Effector CD4-positive, alpha-beta T cell (primary cell): ENCODE measurements around the gene SUN1.

ENCODE experiments used
- DNase-seq: peaks from one replicate; pipeline ENCODE4 v3.0.0-alpha.2; 2020

Gene SUN1

DNA sequence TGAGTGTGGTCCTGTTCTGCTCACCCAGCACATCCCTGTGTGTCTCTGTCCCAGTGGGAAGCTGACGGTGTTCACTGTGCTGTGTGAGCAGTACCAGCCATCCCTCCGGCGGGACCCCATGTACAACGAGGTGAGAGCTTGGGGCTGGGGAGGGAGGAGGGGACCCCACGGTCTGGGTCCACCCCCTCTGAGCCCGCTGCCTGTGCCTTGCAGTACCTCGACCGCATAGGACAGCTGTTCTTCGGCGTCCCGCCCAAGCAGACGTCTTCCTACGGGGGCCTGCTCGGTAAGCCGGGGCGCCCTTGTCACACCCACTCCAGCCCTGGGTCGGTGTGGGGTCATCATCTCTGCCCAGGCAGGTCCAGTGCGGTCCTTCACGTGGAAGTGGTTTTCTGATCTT, 61.4 kb downstream of the SUN1 start:
- no peak for DNase-seq

DNA sequence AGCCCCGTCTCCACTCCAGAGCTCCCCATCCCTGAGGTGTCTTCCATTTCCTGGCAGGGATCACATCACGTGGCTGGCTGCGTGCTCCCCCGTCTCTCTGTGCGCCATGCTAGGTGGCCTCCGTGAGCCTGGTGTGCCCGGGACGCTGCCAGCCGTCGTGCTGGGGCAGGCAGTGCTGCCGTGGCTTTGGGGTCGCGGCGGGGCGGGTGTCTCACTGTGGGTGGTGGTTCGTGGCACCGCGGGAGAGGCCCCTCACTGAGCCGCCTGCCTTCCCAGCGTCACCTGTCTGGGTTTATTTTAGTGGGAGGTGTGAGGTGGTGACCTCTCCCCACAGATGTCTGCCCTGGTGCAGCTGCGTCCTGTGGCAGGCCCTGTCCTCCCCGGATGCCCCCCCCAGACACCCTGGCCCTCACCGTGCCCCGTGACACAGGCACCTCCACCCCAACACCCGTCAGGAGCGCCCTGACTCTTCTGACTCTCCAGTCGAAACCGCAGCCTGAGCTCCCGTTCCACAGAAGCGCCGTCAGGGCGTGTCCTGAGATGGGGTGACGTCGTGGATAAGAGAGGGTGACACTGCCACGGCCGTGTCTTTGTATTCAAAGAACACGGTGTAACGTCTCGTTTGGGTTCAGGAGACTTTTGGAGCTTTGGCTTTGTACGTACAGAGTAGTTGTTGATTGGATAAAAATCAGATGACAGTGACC, 62.0 kb downstream of the SUN1 start:
- no peak for DNase-seq

DNA sequence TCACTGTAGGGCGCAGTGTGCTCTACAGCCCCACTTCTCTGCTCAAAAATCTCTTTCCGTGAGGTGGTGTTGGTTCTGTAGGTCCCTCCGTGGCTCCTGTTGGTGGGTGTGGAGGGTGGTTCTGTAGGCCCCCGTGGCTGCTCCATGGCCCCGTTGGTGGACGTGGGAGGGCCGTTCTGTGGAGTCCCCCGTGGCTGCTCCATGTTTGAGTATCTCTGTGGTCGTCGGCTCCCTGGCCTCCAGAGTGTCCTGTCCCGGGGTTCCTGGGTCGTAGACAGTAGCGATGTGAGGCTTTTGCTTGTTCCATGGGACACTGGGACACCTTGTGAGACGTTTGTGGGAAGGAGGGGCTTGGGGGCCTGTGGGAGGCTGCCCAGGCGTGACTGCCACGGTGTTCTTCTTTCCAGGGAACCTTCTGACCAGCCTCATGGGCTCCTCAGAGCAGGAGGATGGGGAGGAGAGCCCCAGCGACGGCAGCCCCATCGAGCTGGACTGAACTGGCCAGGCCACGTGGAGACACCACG, 62.7 kb downstream of the SUN1 start:
- no peak for DNase-seq

DNA sequence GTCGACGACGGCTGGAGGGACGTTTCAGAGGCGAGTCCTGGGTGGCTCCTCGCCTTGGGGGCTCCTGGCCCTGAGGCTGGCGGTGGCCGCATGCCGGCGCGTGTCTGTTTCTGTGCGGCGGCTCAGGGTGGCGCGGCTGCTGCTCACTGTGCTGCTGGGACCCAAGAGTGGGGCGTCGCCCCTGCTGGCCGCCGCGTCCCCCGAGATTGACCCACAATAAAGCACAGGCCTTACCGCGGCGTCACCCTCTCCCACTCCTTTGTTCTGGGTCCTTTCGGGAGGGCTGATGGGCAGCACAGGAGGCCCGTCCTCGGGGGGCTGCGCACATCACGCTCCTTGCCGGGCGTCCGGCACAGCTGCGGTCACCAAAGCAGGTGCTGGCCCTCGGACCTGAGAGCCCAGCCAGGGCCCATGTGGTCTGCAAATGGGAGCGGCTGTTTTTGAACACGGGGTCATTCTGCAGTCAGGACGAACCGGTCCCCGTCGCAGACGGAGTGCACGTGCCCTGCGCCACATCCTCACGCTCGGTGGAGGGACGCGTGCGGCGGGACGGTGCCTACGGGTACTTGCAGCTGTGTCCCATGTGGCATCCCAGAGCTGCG, 63.3 kb downstream of the SUN1 start:
- no peak for DNase-seq

DNA sequence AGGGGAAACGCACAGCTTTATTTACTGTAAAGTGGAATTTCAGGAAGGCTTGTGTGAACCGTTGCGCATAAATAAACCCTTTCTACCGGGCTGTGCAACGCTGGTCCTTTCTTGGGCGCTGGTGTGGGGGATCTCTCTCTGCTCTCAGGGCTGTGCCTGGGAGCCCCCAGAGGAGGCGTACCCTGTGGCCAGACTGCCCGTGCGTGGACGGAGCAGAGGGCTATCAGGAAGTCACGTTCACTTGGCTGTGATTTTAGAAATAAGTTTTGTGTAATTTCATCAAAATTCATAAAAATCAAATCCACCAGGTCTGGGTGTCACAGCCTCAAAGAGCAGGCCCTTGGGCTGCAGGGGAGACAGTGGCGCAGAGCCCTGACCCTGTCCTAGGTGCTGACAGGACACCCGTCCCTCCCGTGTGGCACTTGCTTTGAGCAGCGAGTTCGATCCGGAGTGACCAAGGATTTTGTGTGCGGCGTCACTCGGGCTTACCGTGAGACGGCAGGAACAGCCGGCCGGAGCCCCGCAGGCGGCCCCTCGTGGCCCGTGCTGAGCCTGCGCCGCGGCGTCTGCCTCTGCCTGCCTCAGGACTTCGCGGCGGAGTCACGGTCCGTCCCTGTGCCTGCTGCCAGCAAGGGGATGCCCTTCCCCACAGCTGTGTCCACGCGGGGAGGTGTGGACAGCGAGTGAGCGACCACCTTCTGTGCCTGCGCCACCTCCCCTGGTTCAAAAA, 64.2 kb downstream of the SUN1 start:
- DNase-seq: no peak

DNA sequence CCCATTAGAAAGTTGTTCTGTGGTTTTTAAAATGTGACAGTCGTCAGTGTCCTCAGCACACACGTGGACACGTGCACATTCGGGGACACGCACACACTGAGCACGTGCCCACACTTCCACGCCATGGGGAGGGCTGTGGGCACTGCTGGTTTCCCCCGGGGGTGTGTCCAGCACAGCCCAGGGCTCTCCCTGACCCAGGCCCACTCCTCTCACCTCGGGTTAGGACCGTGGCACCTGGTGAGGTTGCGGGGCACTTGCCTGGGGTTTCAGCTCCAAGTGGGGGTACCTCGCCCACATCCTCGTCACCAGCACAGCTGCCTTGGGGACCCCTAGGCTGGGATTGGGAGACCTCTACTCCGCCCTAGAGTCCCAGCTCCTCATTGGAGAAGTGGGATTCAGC, 64.8 kb downstream of the SUN1 start:
- DNase-seq: no peak

DNA sequence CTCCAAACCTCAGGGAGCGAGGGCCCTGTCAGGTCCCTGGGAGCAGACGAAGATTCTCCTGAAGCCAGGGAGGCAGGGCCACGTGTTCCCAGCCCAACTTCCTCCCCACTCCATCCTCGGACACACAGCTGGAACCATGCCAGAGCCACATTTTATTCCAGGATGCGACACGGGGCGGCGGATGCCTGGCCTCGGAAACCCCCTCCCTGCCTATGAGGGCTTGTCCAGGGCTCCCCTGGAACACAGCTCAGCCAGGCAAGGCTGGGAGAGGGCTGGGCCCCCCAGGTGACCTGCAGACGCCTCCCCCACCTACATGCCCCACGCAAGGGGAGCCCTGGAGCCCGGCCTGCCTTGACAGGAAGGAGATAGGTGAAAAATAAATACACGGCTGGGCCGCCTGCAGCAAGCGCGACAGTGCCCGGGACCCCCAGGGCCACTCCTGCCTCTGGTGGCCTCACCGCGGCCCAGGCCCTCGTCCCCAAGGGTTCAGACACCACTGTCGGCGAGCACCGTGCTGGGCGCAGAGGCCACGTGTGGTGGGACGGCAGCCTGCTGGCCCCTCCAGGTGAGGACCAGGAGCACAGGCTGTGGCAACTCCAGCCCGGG, 65.6 kb downstream of the SUN1 start:
- DNase-seq: no peak

DNA sequence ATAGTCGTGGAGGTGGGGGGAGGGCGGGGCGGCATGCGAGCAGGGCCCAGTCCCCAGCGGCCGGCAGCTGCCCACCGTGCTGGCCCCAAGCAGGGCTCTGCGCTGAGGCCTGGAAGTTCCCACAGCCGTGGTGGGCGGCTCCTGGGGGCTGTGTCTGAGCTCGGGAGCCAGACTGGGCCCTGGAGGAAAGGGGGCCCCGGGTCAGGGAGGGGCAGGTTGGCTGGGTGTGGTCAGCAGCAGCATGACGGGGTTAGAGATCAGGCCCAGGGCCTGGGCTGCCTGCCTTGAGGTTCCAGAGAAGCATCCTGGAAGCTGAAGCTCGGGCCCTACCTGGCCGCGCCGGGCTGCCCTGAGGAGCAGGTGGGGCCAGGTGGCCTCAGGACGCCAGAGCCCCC, 66.2 kb downstream of the SUN1 start:
- no peak for DNase-seq

DNA sequence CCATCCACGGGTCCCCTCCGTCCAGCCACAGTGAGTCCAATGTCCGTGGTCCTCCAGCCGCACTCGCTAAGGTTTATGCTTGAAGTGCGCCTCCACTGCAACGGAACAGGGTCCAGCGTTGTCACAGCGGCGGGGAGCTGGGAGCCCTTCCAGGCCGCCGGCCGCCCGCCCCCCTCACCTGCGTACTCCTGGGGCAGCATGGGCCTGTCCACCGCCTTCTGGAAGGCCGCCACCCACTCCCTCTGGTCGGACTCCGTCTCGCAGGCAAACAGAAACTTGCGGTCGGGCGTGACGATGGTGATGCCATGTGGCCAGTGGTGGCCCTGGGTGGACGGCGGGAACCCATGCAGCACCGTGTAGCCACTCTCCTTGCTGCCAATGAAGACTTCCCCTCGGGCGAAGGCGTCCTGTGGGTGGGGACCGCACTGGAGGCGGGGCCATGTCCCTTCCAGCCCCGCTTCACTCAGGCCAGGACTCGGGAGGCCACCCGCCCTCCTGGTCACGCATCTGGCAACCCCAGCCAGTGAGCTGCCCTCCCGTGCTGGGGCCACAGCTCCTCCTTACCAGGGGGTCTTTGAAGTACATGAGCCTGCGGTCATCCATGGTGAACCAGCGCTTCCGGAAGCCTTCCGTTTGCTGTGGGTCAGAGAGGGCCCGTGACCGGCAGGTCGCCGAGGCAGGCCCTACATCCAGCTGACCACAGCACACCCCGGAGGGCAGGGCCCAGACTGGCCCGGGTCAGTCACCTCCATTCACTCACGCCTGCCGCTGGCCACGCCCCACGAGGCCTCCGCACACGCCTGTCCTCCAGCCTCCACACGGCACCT, 66.8 kb downstream of the SUN1 start:
- no peak for DNase-seq

DNA sequence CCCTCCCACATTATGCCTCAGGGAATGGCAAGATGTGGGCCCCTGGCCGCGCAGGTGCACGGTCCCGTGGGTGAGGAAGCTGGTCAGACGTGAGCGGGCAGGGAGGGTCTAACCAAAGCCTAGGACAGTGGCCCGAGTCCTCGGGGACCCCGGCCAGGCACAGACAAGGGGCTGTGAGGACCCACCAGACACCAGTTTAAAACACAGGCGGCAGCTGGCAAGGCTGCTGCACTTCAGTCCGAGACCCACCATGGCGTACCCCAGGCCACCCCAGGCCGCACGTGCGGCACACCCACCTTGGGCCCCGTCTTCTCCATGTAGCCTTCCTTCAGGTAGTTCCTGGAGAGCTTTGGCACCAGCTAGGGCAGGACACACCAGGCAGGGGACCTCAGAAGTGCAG, 67.5 kb downstream of the SUN1 start:
- DNase-seq: no peak

DNA sequence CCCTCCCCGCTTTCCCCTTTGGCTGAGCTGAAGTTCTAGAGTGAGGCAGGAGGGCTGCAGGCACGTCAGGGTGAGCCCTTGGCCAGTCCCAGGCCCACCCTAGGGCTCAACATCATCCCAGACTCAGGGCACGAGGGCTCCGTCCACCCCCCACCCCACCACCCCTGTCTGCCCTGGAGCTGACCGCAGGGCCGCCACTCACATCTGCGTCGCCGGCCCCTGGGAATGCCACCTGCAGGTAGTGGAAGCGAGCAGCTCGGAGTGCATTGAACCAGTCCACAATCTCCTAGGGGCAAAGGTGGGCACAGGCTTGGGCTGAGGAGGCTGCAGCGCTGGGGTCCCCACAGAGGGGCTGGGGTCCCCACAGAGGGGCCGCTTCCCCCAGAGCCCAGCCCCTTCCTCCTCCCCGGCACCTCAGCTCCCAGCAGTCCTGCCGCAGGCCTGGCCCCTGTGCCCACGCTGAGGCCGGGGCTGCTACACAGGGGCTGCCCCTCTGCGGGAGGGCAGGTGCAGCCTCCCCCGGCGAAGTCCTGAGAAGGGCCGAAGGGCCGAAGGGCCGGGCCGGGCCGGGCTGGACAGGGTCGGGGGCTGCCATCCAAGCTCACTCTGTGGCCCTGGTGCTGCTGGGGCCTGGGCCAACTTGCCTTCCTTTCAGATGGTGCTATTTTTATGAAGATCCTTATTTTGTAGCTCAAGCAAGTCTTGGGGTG, 68.2 kb downstream of the SUN1 start:
- no peak for DNase-seq

DNA sequence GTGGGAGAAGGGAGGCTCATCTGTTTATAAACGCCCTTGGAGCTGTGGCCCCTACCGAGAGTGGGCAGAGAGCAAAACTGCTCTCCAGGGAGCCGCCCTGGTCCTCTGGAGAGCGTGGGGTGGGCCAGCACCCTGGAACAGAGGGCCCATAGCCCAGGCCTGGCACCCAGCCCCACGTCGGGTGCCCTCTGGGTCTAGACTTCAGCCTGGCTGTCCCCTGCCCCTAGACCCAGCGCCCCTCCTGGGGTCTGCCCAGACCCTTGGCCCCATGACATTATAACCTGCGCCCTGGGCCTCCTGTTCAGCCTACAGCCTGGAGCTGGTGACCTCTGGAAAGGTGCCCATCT, 68.7 kb downstream of the SUN1 start:
- DNase-seq: no peak

DNA sequence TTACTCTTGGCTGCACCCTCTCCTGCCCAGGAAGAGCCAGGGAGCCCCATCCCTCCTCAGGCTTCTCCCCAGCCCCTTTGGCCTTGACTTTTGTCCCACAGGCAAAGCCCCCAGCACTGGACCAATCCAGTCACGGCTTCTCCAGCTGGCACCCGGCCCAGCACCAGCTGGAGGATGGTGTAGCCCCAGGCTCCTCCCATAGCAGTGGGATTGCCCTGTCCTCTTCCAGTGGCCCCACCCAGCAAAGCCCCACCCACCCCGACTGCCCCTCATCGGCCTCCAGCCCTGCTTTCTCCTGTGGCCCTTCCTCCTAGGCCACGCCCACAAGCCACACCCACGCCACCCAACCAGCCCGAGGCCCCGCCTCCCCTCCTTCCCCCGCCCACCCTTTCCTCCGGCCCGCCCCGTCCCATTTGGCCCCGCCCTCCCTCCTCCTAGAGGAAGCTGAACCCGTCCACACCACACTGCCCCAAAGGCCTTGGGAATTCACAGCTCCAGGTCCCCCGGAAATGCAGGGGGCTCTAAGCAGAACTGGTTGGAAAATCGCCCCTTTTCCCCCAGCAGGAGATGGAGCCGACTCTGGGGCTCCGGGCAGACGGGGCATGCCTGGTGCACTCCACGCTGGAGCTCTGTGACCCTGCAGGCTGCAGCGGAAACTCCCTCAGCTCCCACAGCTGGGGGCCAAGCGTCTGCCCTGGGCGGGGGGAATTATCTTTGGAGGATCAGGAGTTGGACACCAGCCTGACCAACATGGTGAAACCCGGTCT, 69.3 kb downstream of the SUN1 start:
- DNase-seq: no peak

DNA sequence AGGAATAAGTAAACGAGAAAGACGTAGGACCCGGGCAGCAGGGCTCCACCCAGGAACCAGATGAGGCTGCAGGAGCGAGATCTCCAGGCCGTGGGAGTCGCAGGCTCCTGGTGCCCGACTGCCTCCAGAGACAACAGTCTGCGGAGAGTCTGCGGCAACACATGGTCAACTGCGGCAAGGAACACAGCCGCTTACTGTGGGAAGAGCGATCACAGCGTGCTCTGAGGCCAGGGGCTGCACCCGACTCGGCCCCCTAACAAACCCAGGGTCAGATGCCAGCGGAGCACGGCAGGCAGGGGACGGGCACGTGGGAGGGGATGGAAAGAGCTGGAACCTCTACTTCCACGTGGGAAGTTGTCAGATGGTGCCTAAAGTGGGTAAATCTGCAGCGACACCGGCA, 70.7 kb downstream of the SUN1 start:
- no peak for DNase-seq

DNA sequence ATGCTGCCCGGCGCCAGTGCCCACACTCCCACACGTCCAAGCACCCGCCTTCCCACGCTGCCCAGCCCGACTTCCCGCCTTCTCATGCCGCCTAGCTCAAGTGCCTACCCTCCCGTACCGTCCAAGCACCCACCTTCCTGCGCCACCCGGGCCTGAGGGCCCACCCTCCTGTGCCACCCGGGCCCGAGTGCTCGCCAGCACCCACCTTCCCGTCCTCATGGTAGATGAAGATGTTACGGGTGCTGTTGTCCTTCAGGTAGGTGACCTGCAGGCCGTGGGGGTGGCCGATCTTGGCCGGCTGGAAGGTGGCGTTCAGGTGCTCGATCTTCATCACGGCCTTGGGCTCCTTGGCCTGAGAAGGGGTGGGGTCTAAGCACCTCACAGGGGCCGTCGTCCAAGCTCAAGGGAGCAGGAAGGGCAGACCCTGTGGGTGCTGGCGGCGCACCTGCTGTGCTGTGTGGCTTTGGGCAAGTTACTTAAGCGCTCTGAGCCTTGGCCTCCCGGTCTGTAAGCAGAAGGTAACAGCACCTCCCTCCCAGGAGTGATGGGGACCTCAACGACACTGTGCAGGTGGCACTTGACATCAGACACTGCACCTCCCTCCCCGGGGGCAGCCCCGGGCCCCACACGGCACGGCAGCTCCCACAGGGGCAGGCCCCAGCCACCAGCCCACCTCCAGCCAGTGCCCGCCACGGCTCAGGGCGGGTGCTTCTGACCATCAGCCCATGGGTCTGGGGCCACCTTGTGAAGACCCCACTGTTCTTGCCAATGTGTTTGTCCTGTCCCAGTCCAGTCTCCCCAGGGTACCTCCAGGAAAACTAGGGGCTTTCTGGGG, 71.9 kb downstream of the SUN1 start:
- DNase-seq: no peak

DNA sequence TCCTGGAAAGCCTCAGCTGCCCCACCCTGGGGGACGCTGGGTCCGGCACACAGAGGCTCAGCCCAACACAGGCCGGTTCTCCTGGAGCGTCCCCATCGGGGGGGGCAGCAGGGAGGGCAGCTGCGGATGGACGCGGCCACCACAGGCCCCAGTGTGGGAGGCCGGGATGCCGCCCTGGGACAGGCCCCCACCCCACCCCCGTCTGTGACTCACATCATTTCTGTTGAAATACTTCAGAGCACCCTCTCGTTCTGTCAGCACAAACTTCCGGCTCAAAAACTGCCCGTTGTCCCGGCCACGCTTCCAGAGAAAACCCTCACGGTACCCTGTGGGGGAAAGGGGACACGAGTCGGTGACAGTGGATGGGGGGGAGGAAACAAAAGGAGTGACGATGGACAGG, 72.6 kb downstream of the SUN1 start:
- DNase-seq: no peak

DNA sequence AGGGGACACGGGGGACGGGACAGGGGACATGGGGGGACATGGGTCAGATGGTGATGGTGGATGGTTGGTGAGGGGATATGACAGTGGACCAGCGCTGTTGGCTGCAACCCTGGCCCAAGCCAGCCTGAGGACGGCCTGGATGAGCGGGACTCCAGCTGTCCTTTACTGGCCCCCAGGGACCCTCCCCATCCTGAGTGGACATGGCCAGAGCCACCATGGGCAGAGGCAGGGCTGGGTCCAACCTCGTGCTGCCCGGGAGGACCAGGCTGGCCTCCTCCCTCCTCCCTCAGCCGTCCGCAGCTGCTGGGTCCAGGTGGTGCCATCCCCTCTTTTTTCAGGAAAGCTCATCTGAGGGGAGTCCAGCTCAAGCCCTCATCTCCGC, 74.5 kb downstream of the SUN1 start:
- no peak for DNase-seq

DNA sequence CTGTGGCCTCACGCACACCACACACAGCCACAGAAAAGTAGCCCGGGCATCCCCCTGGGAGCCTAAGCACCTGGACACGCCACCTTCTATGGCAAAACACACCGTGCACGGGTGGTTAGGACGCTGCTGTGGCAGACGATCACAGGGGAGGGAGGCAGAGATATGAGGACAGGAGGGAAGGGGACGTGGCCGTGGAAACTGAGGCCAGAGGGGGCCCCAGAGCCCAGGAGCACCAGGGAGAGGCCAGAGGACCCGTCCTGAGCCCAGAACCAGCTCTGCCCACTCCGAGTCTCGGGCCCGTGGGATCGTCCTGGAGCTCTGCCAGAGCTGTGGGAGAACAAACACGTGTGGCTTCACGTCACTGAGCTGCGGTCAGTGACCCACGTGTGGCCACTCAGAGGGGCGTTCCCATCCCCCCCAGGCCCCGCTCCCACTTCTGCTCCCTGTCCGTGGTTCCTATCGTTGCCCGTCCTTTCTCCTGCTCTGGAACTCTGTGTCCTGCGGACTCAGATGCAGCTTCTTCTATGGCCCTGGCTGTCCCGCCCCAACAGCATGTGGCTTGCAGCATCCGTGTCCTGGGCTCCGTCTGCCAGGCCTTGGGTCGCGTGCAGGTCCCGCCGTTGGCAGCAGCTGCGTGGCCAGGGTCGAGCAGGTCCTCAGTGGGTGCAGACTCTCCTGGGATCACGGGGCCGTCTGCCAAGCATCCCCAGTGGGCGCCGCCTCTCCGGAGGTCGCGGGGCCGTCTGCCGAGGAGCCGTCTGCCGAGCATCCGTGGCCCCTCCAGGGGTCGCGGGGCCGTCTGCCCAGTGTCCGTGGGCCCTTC, 75.1 kb downstream of the SUN1 start:
- DNase-seq: no peak

DNA sequence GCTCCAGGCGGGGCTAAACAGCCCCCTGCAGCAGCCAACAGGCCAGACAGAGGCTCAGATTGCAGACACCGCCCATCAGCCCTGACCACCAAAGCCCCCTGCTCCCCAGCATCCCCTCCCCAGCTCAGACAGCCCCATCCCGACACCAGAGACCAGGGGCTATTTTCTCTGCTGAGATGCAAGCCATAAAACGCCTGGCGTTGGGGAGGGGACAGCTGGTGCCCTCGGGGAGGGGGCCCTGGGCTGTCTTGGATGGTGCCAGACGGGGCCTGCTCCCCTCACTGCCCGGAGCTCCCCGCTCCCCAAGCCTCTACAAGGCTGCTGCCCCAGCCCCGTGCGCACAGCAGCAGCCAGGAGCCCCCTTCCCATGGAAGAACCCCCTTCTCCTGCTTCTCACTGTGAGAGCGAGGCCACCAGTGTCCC, 75.9 kb downstream of the SUN1 start:
- DNase-seq: no peak
